Effector memory CD8-positive, alpha-beta T cell (primary cell): ENCODE data around the gene LGI2.

Experiments used
- ATAC-seq: fragments of 150-1000 bp; cut with Tn5 transposase; replicated peaks from 2 replicates; pipeline ENCODE4 v1.10.0; 2021; ENCODE audit warnings: mild to moderate bottlenecking, moderate library complexity
- DNase-seq, 3 experiments: peaks; one replicate each; pipeline ENCODE4 v3.0.0; 2021
- H3K27ac Mint-ChIP-seq, 2 donors: one replicate each; pipeline ENCODE4 v1.8.0; 2022; ENCODE audit warnings: mild to moderate bottlenecking in 2 of 2, mixed read lengths in 2 of 2, moderate library complexity in 2 of 2
- H3K27me3 Mint-ChIP-seq, 2 donors: one replicate each; pipeline ENCODE4 v1.8.0; 2022; ENCODE audit warnings: mixed read lengths in 2 of 2
- H3K36me3 Mint-ChIP-seq: one replicate; pipeline ENCODE4 v1.8.0; 2022; ENCODE audit warnings: mild to moderate bottlenecking, moderate library complexity, mixed read lengths; ENCODE audit not compliant: insufficient read depth
- H3K4me1 Mint-ChIP-seq, 2 donors: one replicate each; pipeline ENCODE4 v1.8.0; 2022; ENCODE audit warnings: low read depth in 2 of 2, mixed read lengths in 2 of 2
- H3K4me3 Mint-ChIP-seq, 2 donors: one replicate each; pipeline ENCODE4 v1.8.0; 2022; ENCODE audit warnings: mild to moderate bottlenecking in 2 of 2, mixed read lengths in 2 of 2, moderate library complexity in 2 of 2
- H3K9me3 Mint-ChIP-seq, 2 donors: one replicate each; pipeline ENCODE4 v1.8.0; 2022; ENCODE audit warnings: mixed read lengths in 2 of 2

The LGI2 gene

DNA sequence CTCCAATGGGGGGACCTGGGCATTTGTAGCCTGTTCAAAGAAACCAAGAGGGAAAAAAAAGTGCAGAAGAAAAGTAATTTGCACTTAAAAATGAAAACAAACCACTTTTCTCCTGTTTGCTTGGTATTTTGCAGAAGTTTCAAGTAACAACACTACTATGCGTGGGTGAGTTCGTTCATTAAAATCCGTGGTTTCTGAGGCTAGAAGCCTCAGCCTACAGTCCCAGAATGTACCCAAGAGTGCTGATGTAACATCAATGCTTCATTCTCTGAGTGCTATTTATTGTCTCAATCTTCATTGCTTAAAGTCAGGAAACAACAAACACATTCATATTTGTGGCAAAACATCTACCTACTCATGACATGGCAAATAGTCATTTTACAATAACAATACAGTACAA, 29.2 kb downstream of the LGI2 start:
- H3K4me3 Mint-ChIP-seq = no peak overlapping the region
- no peak overlapping the region for H3K27ac Mint-ChIP-seq
- H3K9me3 Mint-ChIP-seq = no peaks in the 10 kb centered on the region
- ATAC-seq = no peak
- H3K4me1 Mint-ChIP-seq = peaks cover 0 to 4% of the 10 kb centered on the region in 2 donors
- no peak for DNase-seq
- no peaks in the 10 kb centered on the region for H3K36me3 Mint-ChIP-seq
- H3K27me3 Mint-ChIP-seq = peaks cover 28 to 39% of the 10 kb centered on the region in 2 donors

DNA sequence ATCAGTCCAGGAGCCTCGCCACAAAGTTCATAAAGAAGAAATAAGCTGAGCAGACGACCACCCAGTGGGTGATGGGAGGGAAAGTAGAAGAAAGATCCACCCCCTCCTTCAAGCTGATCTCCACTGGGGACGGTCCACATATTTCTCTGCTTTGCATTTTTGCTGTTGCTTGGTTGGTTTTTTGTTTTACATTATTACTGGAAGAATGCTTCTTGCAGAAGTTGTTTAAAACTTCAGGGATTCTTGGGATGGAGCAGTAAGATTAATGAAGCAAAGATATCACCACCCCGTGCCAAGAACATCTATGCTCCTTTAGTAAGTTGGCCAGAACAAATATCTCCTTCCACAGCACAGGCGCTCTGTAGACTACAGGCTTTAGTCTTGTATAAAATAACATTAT, 30.1 kb downstream of the LGI2 start:
- H3K4me1 Mint-ChIP-seq = peaks cover 0 to 4% of the 10 kb centered on the region in 2 donors
- DNase-seq = no peak
- H3K27me3 Mint-ChIP-seq = peaks cover 28 to 31% of the 10 kb centered on the region in 2 donors
- no peak overlapping the region for H3K4me3 Mint-ChIP-seq
- H3K27ac Mint-ChIP-seq = no peak overlapping the region
- no peaks in the 10 kb centered on the region for H3K9me3 Mint-ChIP-seq
- ATAC-seq = no peak
- no peaks in the 10 kb centered on the region for H3K36me3 Mint-ChIP-seq

DNA sequence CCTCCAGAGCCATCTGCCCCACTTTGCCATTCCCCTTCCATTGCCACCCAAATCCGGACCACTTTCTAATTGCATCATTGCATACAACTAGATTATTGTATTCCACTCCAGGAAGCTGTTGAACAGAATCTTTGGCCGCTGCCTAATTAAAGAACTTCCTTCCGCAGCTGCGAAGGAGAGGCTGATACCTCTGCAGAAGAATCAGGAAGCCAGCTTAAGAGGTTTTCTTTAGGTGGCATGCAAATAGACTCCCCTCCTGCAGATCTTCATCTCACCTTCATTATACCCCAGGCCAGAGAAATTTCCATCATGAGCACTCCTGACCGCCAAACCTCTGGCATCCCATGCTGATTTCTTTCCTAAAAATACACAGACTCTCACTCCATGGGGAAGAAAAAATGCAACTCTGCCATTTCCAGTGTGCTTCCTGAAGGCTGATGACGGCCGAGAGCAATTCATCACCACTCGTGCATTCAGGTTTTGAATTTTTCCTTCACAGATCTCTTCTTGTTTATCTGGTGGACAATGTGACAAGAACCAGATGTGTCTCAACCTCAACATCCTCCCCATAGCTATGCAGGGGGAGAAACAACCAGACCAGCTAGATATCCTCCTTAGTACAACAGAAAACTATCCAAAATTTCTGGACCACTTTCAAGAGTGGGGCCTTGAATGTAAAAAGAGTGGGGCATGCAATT, 31.2 kb downstream of the LGI2 start:
- ATAC-seq (no peak), DNase-seq (no peak)
- Mint-ChIP-seq H3K4me3 (no peak overlapping the region), H3K27ac (no peak overlapping the region), H3K27me3 (peaks cover 28 to 35% of the 10 kb centered on the region in 2 donors), H3K4me1 (peaks cover 0 to 4% of the 10 kb centered on the region in 2 donors), H3K9me3 (no peaks in the 10 kb centered on the region), H3K36me3 (no peaks in the 10 kb centered on the region)

DNA sequence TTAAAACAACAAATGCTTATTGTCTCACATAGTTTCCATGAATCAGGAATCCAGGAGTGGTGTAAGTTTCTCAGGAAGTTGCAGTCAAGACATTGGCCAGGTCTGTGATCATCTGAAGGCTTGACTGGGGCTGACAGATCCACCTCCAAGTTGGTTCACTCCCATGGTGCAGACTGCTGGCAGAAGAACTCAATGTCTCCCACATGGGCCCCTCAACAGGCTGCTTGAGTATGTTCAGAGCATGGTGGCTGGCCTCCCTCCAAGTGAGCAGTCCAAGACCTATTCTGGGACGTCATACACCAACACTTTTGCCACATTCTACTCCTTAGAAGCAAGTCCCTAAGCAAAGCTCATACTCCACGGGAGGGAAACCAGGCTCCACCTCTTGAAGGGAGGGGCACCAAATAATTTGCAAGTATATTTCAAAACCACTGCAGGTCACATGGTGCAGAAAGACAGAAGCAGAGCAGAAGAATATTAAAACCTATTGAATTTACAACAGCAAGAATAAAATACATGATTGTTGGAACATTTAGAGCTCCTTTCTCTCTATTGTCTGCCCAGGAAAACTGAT, 35.3 kb downstream of the LGI2 start:
- H3K36me3 Mint-ChIP-seq = no peaks in the 10 kb centered on the region
- peaks cover 0 to 5% of the 10 kb centered on the region in 2 donors for H3K9me3 Mint-ChIP-seq
- H3K4me1 Mint-ChIP-seq = peaks cover 0 to 4% of the 10 kb centered on the region in 2 donors
- ATAC-seq (no peak), DNase-seq (no peak)
- no peak overlapping the region for H3K27ac Mint-ChIP-seq
- no peak overlapping the region for H3K4me3 Mint-ChIP-seq
- H3K27me3 Mint-ChIP-seq = peaks cover 19 to 20% of the 10 kb centered on the region in 2 donors

DNA sequence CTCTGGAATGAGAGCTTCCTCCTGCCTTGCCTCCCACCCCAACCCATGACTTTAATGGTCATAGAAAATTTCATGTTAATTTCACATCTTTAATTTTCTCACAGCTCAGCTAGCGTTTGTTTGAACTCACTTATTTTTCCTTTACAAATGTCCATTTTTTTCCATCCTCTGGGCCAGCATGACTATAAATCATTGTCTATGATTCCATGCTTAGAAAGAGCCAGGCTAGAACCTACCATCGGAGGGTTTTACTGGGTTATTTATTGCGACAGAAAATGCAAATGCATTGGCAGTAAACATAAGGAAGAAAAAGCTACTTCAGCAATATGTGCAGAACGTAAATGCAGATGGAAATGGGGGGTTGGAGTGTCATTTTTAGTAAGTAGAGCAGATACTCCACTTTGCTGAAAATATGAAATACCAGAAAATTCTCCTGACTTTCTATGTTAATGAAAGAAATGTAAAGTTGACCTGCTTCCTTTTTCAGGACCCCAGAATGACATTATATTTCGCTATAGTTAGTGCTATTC, 37.1 kb downstream of the LGI2 start:
- no peak overlapping the region for H3K27ac Mint-ChIP-seq
- H3K4me3 Mint-ChIP-seq = no peak overlapping the region
- no peak for ATAC-seq
- no peak for DNase-seq
- H3K9me3 Mint-ChIP-seq = peaks cover 0 to 5% of the 10 kb centered on the region in 2 donors
- H3K36me3 Mint-ChIP-seq = no peaks in the 10 kb centered on the region
- H3K27me3 Mint-ChIP-seq = peaks cover 6 to 17% of the 10 kb centered on the region in 2 donors
- no peaks in the 10 kb centered on the region for H3K4me1 Mint-ChIP-seq

DNA sequence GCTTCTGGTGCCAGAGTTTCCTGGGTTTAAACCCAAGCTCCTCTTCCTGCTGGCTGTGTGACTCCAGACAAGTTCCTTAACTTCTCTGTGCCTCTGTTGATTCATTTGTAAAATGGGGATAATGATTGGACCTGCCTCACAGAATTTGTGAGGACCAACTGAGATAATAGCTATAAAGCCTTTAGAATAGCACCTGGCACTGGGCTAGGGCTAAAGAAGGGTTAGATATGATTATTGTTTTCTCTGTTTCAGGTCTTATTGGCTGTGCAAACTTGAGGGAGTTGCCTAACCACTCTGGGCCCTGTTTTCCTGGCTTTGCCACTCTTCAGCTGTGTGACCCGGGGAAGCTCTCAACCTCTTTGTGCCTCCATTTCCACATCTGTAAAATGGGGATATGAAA, 37.8 kb downstream of the LGI2 start:
- peaks cover 0 to 19% of the 10 kb centered on the region in 2 donors for H3K27me3 Mint-ChIP-seq
- no peaks in the 10 kb centered on the region for H3K36me3 Mint-ChIP-seq
- no peak overlapping the region for H3K27ac Mint-ChIP-seq
- peaks cover 0 to 5% of the 10 kb centered on the region in 2 donors for H3K9me3 Mint-ChIP-seq
- H3K4me1 Mint-ChIP-seq = no peaks in the 10 kb centered on the region
- no peak overlapping the region for H3K4me3 Mint-ChIP-seq
- no peak for ATAC-seq
- DNase-seq = no peak

DNA sequence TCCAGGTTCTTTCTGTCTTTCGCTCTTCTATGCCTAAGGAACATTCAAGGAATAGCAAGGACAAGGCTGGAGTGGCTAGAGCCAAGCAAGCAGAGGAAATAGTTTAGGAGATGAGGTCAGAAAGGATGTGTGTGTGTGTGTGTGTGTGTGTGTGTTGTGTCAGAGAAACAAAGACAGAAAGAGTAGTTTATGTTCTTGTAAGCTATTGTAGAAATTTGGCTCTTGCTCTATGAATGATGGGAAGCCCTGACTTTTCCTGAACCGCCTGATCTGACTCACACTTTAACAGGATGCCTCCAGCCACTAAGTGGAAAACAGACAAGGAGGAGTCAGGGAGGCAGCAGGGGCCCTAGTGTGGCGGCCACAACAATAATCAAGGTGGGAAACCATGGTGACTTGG, 39.7 kb downstream of the LGI2 start:
- peaks cover 0 to 5% of the 10 kb centered on the region in 2 donors for H3K9me3 Mint-ChIP-seq
- no peaks in the 10 kb centered on the region for H3K36me3 Mint-ChIP-seq
- H3K27me3 Mint-ChIP-seq = peaks cover 8 to 28% of the 10 kb centered on the region in 2 donors
- ATAC-seq (no peak), DNase-seq (no peak)
- H3K4me3 Mint-ChIP-seq = no peak overlapping the region
- H3K4me1 Mint-ChIP-seq = no peaks in the 10 kb centered on the region
- no peak overlapping the region for H3K27ac Mint-ChIP-seq

DNA sequence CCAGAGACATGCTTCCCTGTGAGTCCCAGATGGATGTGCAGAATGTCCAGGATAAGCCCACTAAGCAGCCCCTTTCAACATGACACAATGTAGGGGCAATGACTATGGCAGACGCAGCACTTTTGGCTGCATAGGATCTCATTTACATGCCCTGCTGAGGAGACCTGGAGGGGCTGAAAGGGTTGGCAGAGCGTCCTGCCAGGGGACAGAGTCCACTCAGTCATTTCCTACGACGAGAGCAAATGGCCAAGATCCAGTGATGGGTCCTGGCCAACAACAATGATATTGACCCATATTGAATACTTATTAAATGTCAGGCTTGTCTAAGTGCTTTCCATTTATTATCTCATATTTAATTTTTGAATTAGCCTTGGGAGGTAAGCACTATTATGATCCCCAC, 41.4 kb downstream of the LGI2 start:
- DNase-seq = no peak
- Mint-ChIP-seq H3K4me3 (no peak overlapping the region), H3K36me3 (no peaks in the 10 kb centered on the region), H3K27me3 (peaks cover 8 to 23% of the 10 kb centered on the region in 2 donors), H3K9me3 (peaks cover 0 to 4% of the 10 kb centered on the region in 2 donors), H3K27ac (no peak overlapping the region), H3K4me1 (no peaks in the 10 kb centered on the region)
- no peak for ATAC-seq

DNA sequence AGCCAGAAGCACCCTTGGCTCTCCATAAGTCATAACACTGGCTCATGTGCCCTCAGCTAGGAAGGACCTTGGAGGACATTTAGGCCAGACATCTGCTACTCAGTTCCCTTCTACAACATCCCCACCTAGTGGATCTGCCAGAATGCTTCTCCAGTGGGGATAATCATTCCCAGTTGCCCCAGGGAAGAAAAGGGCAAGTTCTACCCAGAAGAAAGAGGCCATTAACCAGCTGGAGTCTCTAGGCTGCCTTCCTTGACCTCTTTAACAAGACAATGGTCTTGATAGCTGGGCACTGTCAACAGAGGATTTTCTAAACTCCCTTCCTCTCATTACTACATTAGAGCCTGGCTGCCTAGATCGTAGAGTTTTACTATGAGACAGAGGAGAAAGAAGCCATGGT, 42.0 kb downstream of the LGI2 start:
- Mint-ChIP-seq H3K4me1 (no peaks in the 10 kb centered on the region), H3K27me3 (peaks cover 8 to 20% of the 10 kb centered on the region in 2 donors), H3K27ac (no peak overlapping the region), H3K4me3 (no peak overlapping the region), H3K36me3 (no peaks in the 10 kb centered on the region), H3K9me3 (peaks cover 0 to 4% of the 10 kb centered on the region in 2 donors)
- DNase-seq (no peak), ATAC-seq (no peak)

DNA sequence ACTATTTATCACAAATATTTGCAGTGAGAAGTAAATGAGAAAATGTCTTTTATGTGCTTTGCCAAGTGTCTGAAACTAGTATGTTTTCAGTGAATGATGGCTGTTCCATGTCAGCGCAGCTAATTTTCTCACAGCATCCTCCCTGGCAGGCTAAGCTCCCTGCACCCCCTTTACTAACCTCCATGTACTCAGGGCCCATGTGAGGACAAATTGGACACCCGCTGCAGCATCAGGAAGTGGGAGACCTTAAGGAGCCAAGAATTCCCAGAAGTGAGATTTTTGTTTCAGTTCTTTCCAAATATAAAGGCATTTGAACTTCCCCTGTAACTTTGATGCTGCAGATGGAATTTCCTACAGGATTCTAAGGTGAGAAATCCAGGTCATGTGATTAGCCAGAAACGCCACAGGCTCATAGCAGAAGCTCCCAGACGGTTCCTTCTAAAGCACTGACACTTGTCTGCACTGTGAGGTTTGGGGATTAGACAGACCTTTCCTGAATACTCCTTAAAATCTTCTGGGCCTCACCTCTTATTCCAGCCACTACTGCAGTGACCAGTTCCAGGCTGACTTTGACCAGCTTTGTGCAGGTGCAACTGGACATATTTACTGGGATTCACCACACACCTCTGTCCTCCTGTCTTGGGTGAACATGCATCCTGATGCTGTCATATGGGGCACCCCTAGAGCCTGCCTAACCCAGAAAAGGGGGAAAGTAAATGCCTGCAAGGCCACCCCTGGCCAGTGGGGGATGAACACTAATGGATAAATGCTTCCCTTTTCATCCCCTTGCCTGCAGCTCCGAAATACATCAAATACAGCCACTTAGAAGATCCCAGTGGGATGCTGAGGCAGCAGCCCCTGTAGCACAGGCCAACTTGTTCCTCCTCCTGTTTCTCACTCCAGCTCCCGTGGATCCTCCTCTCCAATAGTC, 45.9 kb downstream of the LGI2 start:
- Mint-ChIP-seq H3K9me3 (no peaks in the 10 kb centered on the region), H3K36me3 (no peaks in the 10 kb centered on the region), H3K4me1 (peaks cover 0 to 2% of the 10 kb centered on the region in 2 donors), H3K4me3 (no peak overlapping the region), H3K27me3 (peaks cover 12 to 31% of the 10 kb centered on the region in 2 donors), H3K27ac (no peak overlapping the region)
- no peak for DNase-seq
- no peak for ATAC-seq

DNA sequence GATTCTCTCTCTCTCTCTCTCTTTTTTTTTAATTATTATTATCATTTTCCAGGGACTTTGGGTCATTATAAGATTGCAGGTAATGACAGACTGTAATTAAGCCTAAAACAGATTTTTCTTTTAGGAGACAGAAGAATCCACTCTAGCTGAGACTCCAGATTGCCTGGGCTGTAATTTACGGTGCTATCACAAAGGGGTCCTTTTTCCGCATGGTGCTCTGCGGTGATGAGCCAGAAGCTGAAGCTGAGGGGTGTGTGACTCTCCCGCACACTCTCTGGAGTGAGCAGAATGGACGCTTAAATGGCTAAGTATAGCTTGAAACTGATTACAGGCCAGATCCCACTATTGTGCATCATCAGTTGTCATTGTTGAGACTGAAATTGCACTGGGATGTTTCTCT, 50.0 kb downstream of the LGI2 start:
- Mint-ChIP-seq H3K27me3 (peaks cover 28 to 44% of the 10 kb centered on the region in 2 donors), H3K9me3 (no peaks in the 10 kb centered on the region), H3K4me1 (peaks cover 2 to 4% of the 10 kb centered on the region in 2 donors), H3K4me3 (no peak overlapping the region), H3K27ac (no peak overlapping the region), H3K36me3 (no peaks in the 10 kb centered on the region)
- DNase-seq (no peak), ATAC-seq (no peak)

DNA sequence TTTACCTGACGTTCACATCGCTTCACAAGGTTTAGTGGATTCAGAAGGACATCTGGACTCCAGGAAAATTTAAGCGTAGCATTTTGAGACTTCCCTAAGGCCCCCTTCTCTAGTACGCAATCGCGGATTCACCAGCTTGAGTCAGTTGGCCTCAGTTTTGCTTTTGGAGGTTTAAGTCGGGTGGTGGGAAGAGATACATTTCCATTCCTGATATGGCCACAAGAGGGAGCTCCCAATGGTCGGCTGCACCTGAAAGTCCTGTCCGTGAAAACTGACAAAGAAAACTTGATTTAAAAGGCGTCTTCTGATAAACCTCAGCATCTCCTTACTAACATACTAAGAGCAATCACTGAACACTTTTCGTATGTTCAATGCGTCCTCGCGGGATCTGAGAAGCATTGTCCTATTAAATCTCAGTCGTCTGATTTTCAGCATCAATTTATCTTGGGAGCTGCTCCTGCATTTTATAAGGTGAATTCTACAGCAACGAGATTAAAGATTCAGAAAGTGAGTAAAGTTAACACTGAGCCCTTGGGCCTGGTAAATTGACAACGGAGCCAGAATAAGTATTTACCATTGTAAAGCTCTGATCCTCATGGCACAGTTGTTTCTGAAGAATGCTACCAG, 50.6 kb downstream of the LGI2 start:
- Mint-ChIP-seq H3K4me3 (peak overlapping the region in 1 of 2 donors; percentile 27), H3K27ac (no peak overlapping the region)
- DNase-seq = peak; percentile 17 to 38 (median 30)

DNA sequence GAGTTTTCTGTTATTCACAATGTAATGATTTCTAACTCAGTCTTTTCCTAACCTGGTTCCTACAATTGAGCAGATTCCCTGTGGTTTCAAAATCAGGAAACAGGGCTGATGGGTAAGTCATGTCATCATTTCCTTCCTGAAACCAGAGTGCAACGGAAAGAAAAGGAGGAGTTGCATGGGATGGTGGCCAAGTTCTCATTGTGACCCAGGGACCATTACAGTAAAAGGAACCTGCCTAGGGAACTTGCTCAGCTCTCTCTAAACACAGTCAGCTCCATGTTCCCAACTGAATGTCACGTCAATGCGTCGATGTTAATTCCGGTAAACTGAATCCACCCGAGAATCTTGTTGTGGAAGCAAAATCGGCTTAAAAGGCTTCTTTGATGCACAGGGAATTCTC, 51.2 kb downstream of the LGI2 start:
- H3K4me1 Mint-ChIP-seq = peaks cover 2 to 4% of the 10 kb centered on the region in 2 donors
- H3K27me3 Mint-ChIP-seq = peaks cover 40 to 56% of the 10 kb centered on the region in 2 donors
- no peak overlapping the region for H3K27ac Mint-ChIP-seq
- no peaks in the 10 kb centered on the region for H3K9me3 Mint-ChIP-seq
- no peak overlapping the region for H3K4me3 Mint-ChIP-seq
- no peak for DNase-seq
- ATAC-seq = no peak
- no peaks in the 10 kb centered on the region for H3K36me3 Mint-ChIP-seq

More for the DNA sequence above, 50.6 kb downstream of the LGI2 start:
- peak; percentile 51 for ATAC-seq
- H3K9me3 Mint-ChIP-seq = no peaks in the 10 kb centered on the region
- peaks cover 2 to 4% of the 10 kb centered on the region in 2 donors for H3K4me1 Mint-ChIP-seq
- H3K36me3 Mint-ChIP-seq = no peaks in the 10 kb centered on the region
- peaks cover 33 to 50% of the 10 kb centered on the region in 2 donors for H3K27me3 Mint-ChIP-seq
